MM.1S (cell line): ENCODE data around the gene HS6ST1.

Experiments used
- EZH2phosphoT487 ChIP-seq: fragments of 300-600 bp; sonication (generic); IDR thresholded peaks from 2 replicates; pipeline ENCODE4 v1.6.1; 2018; ENCODE audit warnings: antibody characterized with exemption, low read length
- TF ChIP-seq, protein P1 (sequence below): fragments of 300-600 bp; sonication (generic); IDR thresholded peaks from 2 replicates; pipeline ENCODE4 v1.5.1; 2016; ENCODE audit warnings: antibody characterized with exemption, low read length, mixed read lengths

DNA sequence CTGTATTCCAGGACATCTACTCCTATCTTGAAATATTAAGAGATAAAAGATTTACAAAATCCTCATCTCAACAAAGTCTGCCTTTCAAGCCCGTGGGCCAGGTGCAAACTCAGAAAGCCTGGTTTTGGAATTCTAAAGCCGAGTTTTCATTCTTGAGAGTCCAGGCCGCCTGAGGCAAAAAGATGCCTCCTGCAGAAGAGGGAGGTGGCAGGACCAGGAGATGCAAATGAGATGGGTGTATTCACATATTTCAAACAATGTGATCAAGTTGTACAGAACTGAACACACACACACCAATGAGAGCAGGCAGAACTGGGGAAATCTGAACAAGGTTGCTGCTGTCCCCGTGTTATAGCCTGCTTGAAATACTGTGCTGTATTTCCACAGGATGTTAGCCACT is 7.7 kb upstream of the HS6ST1 start:
- TF ChIP-seq, protein P1, sequence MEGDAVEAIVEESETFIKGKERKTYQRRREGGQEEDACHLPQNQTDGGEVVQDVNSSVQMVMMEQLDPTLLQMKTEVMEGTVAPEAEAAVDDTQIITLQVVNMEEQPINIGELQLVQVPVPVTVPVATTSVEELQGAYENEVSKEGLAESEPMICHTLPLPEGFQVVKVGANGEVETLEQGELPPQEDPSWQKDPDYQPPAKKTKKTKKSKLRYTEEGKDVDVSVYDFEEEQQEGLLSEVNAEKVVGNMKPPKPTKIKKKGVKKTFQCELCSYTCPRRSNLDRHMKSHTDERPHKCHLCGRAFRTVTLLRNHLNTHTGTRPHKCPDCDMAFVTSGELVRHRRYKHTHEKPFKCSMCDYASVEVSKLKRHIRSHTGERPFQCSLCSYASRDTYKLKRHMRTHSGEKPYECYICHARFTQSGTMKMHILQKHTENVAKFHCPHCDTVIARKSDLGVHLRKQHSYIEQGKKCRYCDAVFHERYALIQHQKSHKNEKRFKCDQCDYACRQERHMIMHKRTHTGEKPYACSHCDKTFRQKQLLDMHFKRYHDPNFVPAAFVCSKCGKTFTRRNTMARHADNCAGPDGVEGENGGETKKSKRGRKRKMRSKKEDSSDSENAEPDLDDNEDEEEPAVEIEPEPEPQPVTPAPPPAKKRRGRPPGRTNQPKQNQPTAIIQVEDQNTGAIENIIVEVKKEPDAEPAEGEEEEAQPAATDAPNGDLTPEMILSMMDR: no peak
- no peak for TF ChIP-seq EZH2phosphoT487
